ENCODE data around the gene PPP1R1B.

Gene PPP1R1B

GRCh38 chr17:39595294-39595693 is 31.5 kb upstream of the PPP1R1B start:
- Histone ChIP-seq H3K4me3 (ENCODE audit: low read length in 2 of 2) (no peak overlapping the region), H3K27ac (ENCODE audit: low read length) (no peak overlapping the region), H3K36me3 (ENCODE audit: control insufficient read depth in 2 of 2, insufficient read depth in 2 of 2, low read length in 2 of 2) (no peaks in the 10 kb centered on the region), H3K27me3 (ENCODE audit: control insufficient read depth in 1 of 2, insufficient read depth in 2 of 2, low read length in 2 of 2) (peaks cover 48 to 62% of the 10 kb centered on the region in 2 donors), H3K4me1 (ENCODE audit: control insufficient read depth, insufficient read depth, low read length) (peaks cover 11% of the 10 kb centered on the region), H3K9ac (ENCODE audit: low read length in 2 of 2) (no peak overlapping the region), H3K9me3 (ENCODE audit: control insufficient read depth in 2 of 2, low read length in 2 of 2) (peaks cover 0 to 4% of the 10 kb centered on the region in 2 donors)

- Histone ChIP-seq H3K4me1 (ENCODE audit: control insufficient read depth, insufficient read depth, low read length) (peaks cover 11% of the 10 kb centered on the region), H3K36me3 (ENCODE audit: control insufficient read depth in 2 of 2, insufficient read depth in 2 of 2, low read length in 2 of 2) (no peaks in the 10 kb centered on the region), H3K4me3 (ENCODE audit: low read length in 2 of 2) (no peak overlapping the region), H3K9ac (ENCODE audit: low read length in 2 of 2) (no peak overlapping the region), H3K27me3 (ENCODE audit: control insufficient read depth in 1 of 2, insufficient read depth in 2 of 2, low read length in 2 of 2) (peaks cover 55 to 70% of the 10 kb centered on the region in 2 donors), H3K9me3 (ENCODE audit: control insufficient read depth in 2 of 2, low read length in 2 of 2) (peaks cover 0 to 4% of the 10 kb centered on the region in 2 donors), H3K27ac (ENCODE audit: low read length) (no peak overlapping the region)
Observed at GRCh38 chr17:39595928-39596510, 30.7 kb upstream of the PPP1R1B start.

GRCh38 chr17:39596543-39597267 is 30.0 kb upstream of the PPP1R1B start:
- Histone ChIP-seq H3K4me1 (ENCODE audit: control insufficient read depth, insufficient read depth, low read length) (peaks cover 11% of the 10 kb centered on the region), H3K9ac (ENCODE audit: low read length in 2 of 2) (no peak overlapping the region), H3K27ac (ENCODE audit: low read length) (no peak overlapping the region), H3K27me3 (ENCODE audit: control insufficient read depth in 1 of 2, insufficient read depth in 2 of 2, low read length in 2 of 2) (peaks cover 62 to 75% of the 10 kb centered on the region in 2 donors), H3K4me3 (ENCODE audit: low read length in 2 of 2) (no peak overlapping the region), H3K9me3 (ENCODE audit: control insufficient read depth in 2 of 2, low read length in 2 of 2) (peaks cover 0 to 4% of the 10 kb centered on the region in 2 donors), H3K36me3 (ENCODE audit: control insufficient read depth in 2 of 2, insufficient read depth in 2 of 2, low read length in 2 of 2) (no peaks in the 10 kb centered on the region)

- H3K27ac ChIP-seq (ENCODE audit: low read length), result no peak overlapping the region
- peaks cover 11% of the 10 kb centered on the region for H3K4me1 ChIP-seq (ENCODE audit: control insufficient read depth, insufficient read depth, low read length)
- H3K9ac ChIP-seq (ENCODE audit: low read length in 2 of 2), result no peak overlapping the region
- peaks cover 0 to 4% of the 10 kb centered on the region in 2 donors for H3K9me3 ChIP-seq (ENCODE audit: control insufficient read depth in 2 of 2, low read length in 2 of 2)
- H3K36me3 ChIP-seq (ENCODE audit: control insufficient read depth in 2 of 2, insufficient read depth in 2 of 2, low read length in 2 of 2), result no peaks in the 10 kb centered on the region
- peaks cover 70 to 76% of the 10 kb centered on the region in 2 donors for H3K27me3 ChIP-seq (ENCODE audit: control insufficient read depth in 1 of 2, insufficient read depth in 2 of 2, low read length in 2 of 2)
- no peak overlapping the region for H3K4me3 ChIP-seq (ENCODE audit: low read length in 2 of 2)
Observed at GRCh38 chr17:39597372-39598046, 29.2 kb upstream of the PPP1R1B start.

GRCh38 chr17:39598047-39598481 is 28.7 kb upstream of the PPP1R1B start:
- no peaks in the 10 kb centered on the region for H3K36me3 ChIP-seq (ENCODE audit: control insufficient read depth in 2 of 2, insufficient read depth in 2 of 2, low read length in 2 of 2)
- peaks cover 11% of the 10 kb centered on the region for H3K4me1 ChIP-seq (ENCODE audit: control insufficient read depth, insufficient read depth, low read length)
- H3K27ac ChIP-seq (ENCODE audit: low read length), result no peak overlapping the region
- H3K4me3 ChIP-seq (ENCODE audit: low read length in 2 of 2), result no peak overlapping the region
- peaks cover 0 to 4% of the 10 kb centered on the region in 2 donors for H3K9me3 ChIP-seq (ENCODE audit: control insufficient read depth in 2 of 2, low read length in 2 of 2)
- H3K9ac ChIP-seq (ENCODE audit: low read length in 2 of 2), result no peak overlapping the region
- peaks cover 76 to 79% of the 10 kb centered on the region in 2 donors for H3K27me3 ChIP-seq (ENCODE audit: control insufficient read depth in 1 of 2, insufficient read depth in 2 of 2, low read length in 2 of 2)

GRCh38 chr17:39598630-39599003 is 28.1 kb upstream of the PPP1R1B start:
- no peaks in the 10 kb centered on the region for H3K36me3 ChIP-seq (ENCODE audit: control insufficient read depth in 2 of 2, insufficient read depth in 2 of 2, low read length in 2 of 2)
- peaks cover 78 to 81% of the 10 kb centered on the region in 2 donors for H3K27me3 ChIP-seq (ENCODE audit: control insufficient read depth in 1 of 2, insufficient read depth in 2 of 2, low read length in 2 of 2)
- no peak overlapping the region for H3K4me3 ChIP-seq (ENCODE audit: low read length in 2 of 2)
- peaks cover 0 to 4% of the 10 kb centered on the region in 2 donors for H3K9me3 ChIP-seq (ENCODE audit: control insufficient read depth in 2 of 2, low read length in 2 of 2)
- no peak overlapping the region for H3K27ac ChIP-seq (ENCODE audit: low read length)
- H3K9ac ChIP-seq (ENCODE audit: low read length in 2 of 2), result no peak overlapping the region
- peaks cover 11% of the 10 kb centered on the region for H3K4me1 ChIP-seq (ENCODE audit: control insufficient read depth, insufficient read depth, low read length)

GRCh38 chr17:39599004-39599664 is 27.6 kb upstream of the PPP1R1B start:
- H3K36me3 ChIP-seq (ENCODE audit: control insufficient read depth in 2 of 2, insufficient read depth in 2 of 2, low read length in 2 of 2), result no peaks in the 10 kb centered on the region
- H3K4me3 ChIP-seq (ENCODE audit: low read length in 2 of 2), result no peak overlapping the region
- H3K9ac ChIP-seq (ENCODE audit: low read length in 2 of 2), result no peak overlapping the region
- peaks cover 11% of the 10 kb centered on the region for H3K4me1 ChIP-seq (ENCODE audit: control insufficient read depth, insufficient read depth, low read length)
- H3K27me3 ChIP-seq (ENCODE audit: control insufficient read depth in 1 of 2, insufficient read depth in 2 of 2, low read length in 2 of 2), result peaks cover 83 to 86% of the 10 kb centered on the region in 2 donors
- no peak overlapping the region for H3K27ac ChIP-seq (ENCODE audit: low read length)
- H3K9me3 ChIP-seq (ENCODE audit: control insufficient read depth in 2 of 2, low read length in 2 of 2), result peaks cover 0 to 4% of the 10 kb centered on the region in 2 donors

- H3K9me3 ChIP-seq (ENCODE audit: control insufficient read depth in 2 of 2, low read length in 2 of 2), result peaks cover 0 to 4% of the 10 kb centered on the region in 2 donors
- H3K27ac ChIP-seq (ENCODE audit: low read length), result no peak overlapping the region
- H3K36me3 ChIP-seq (ENCODE audit: control insufficient read depth in 2 of 2, insufficient read depth in 2 of 2, low read length in 2 of 2), result no peaks in the 10 kb centered on the region
- H3K9ac ChIP-seq (ENCODE audit: low read length in 2 of 2), result no peak overlapping the region
- peaks cover 81 to 91% of the 10 kb centered on the region in 2 donors for H3K27me3 ChIP-seq (ENCODE audit: control insufficient read depth in 1 of 2, insufficient read depth in 2 of 2, low read length in 2 of 2)
- peaks cover 11% of the 10 kb centered on the region for H3K4me1 ChIP-seq (ENCODE audit: control insufficient read depth, insufficient read depth, low read length)
- no peak overlapping the region for H3K4me3 ChIP-seq (ENCODE audit: low read length in 2 of 2)
Observed at GRCh38 chr17:39599665-39600231, 27.0 kb upstream of the PPP1R1B start.

GRCh38 chr17:39600288-39600996 is 26.3 kb upstream of the PPP1R1B start:
- no peak overlapping the region for H3K4me3 ChIP-seq (ENCODE audit: low read length in 2 of 2)
- H3K27ac ChIP-seq (ENCODE audit: low read length), result no peak overlapping the region
- H3K9ac ChIP-seq (ENCODE audit: low read length in 2 of 2), result no peak overlapping the region
- peaks cover 0 to 4% of the 10 kb centered on the region in 2 donors for H3K9me3 ChIP-seq (ENCODE audit: control insufficient read depth in 2 of 2, low read length in 2 of 2)
- peaks cover 80 to 98% of the 10 kb centered on the region in 2 donors for H3K27me3 ChIP-seq (ENCODE audit: control insufficient read depth in 1 of 2, insufficient read depth in 2 of 2, low read length in 2 of 2)
- H3K4me1 ChIP-seq (ENCODE audit: control insufficient read depth, insufficient read depth, low read length), result peaks cover 17% of the 10 kb centered on the region
- no peaks in the 10 kb centered on the region for H3K36me3 ChIP-seq (ENCODE audit: control insufficient read depth in 2 of 2, insufficient read depth in 2 of 2, low read length in 2 of 2)
